Right lobe of liver (tissue), 6 donors: Measurements from ENCODE around the gene TEX22. TPM values are rescaled to one million over a fixed set of nuclear protein-coding genes. Genes with fewer than 3 reads are reported as not detected.
A peak's percentile ranks its signal among the peaks of the same experiment; 100 is the strongest.

Source experiments
- ATAC-seq, 4 donors: fragments of 200-7000 bp; cut with Tn5 transposase; one replicate each; pipeline ENCODE4 v1.9.1; 2020; ENCODE audit warnings: mild to moderate bottlenecking in 4 of 4, moderate library complexity in 4 of 4
- DNase-seq, 3 donors: peaks; one replicate each; pipeline ENCODE4 v3.0.0-alpha.2; 2020
- H3K27ac ChIP-seq, 3 donors: fragments of 200-600 bp; one replicate each; pipeline ENCODE4 v1.8.0; 2022
- H3K27me3 ChIP-seq, 2 donors: fragments of 200-600 bp; one replicate each; pipeline ENCODE4 v1.8.0; 2022
- H3K36me3 ChIP-seq, 4 donors: fragments of 200-600 bp; sonication (generic) in 1 of 4; one replicate each; pipeline versions ENCODE4 v1.5.1 to v1.8.0; 2017 to 2022; ENCODE audit warnings: control low read depth in 1 of 4
- H3K4me1 ChIP-seq, 4 donors: fragments of 200-600 bp; sonication (generic) in 1 of 4; one replicate each; pipeline versions ENCODE4 v1.5.1 to v1.8.0; 2017 to 2022; ENCODE audit warnings: control low read depth in 1 of 4
- H3K4me3 ChIP-seq, 3 donors: fragments of 200-600 bp; one replicate each; pipeline ENCODE4 v1.8.0; 2022
- H3K9me3 ChIP-seq, 4 donors: fragments of 200-600 bp; sonication (generic) in 1 of 4; one replicate each; pipeline versions ENCODE4 v1.5.1 to v1.8.0; 2017 to 2022; ENCODE audit warnings: control low read depth in 1 of 4
- CTCF ChIP-seq, 4 donors: fragments of 200-600 bp in 3 of 4; fragments of 450-650 bp in 1 of 4; IDR thresholded peaks; one replicate each; pipeline versions ENCODE4 v1.5.1 to v1.8.0; 2016 to 2022; ENCODE audit warnings: antibody characterized with exemption in 4 of 4, mild to moderate bottlenecking in 2 of 4
- POLR2A ChIP-seq: fragments of 450-650 bp; IDR thresholded peaks from one replicate; pipeline ENCODE4 v1.6.1; 2017; ENCODE audit warnings: antibody characterized with exemption, mild to moderate bottlenecking
- WGBS: methylation state at CpG from one replicate; pipeline ENCODE4 v1.1.6; 2018; ENCODE audit warnings: low coverage, low lambda C conversion rate; ENCODE audit not compliant: insufficient coverage; ENCODE audit errors: missing lambda C conversion rate; 5-methylcytosine and 5-hydroxymethylcytosine counted together
- intact Hi-C, 2 donors: fragments of 100-400 bp; cut with DNase I; formaldehyde crosslinking; loops; one replicate each; pipeline versions ENCODE4 v1.11.2 to v1.14.1; 2022
- total RNA-seq, 6 experiments: library from RNA; depleted of rRNA in 2 of 6; stranded (reverse); fragments of >200 nt in 2 of 6; fragmentation: NEBNext Ultra II Directional in 3 of 6; extraction: Animal tissue kit (Norgen Biotek cat#: 25700) in 3 of 6; gene quantifications; one replicate each; pipeline versions ENCODE4 v1.1.0 to v1.2.4, GENCODE V29; 2016 to 2023
- donor health status: DM: no; HTN: yes; CAD: no.
- donor health status: DM: no; HTN: no; CAD: no.
- donor health status: DM: no; HTN: no; CAD: no.
- donor health status: DM: no; HTN: yes; CAD: no.
- donor health status: DM: no; HTN: yes; CAD: no.

Gene TEX22
- total RNA-seq, 6 experiments from 2014 or later, result 0.07 to 0.44 (median 0.35) TPM; not detected in 3

- no peak overlapping the region for H3K27ac ChIP-seq
- peaks cover 0 to 12% (median 0%) of the 10 kb centered on the region in 4 donors for H3K4me1 ChIP-seq
- H3K36me3 ChIP-seq, result no peaks in the 10 kb centered on the region
- no peak for ATAC-seq
- H3K4me3 ChIP-seq, result no peak overlapping the region
- TF ChIP-seq CTCF (IDR thresholded peaks at IDR 0.05), result no peak
- no peak for TF ChIP-seq POLR2A
- 44% methylated on average over 2 of the region's 5 CpGs for WGBS
- no peak for DNase-seq
- no peaks in the 10 kb centered on the region for H3K27me3 ChIP-seq
- no peaks in the 10 kb centered on the region for H3K9me3 ChIP-seq
- intact Hi-C loops, result no loop called here
Measured at GRCh38 chr14:105410642-105411016, 12.3 kb downstream of the TEX22 start.

GRCh38 chr14:105411017-105411941 lies 12.9 kb downstream of the TEX22 start:
- H3K4me3 ChIP-seq, result peak overlapping the region in 1 of 3 donors; percentile 36
- TF ChIP-seq POLR2A (peak; percentile 14), CTCF (IDR thresholded peaks at IDR 0.05) (no peak)
- 6% methylated on average over 8 of the region's 86 CpGs for WGBS
- ATAC-seq (peak; percentile 80 to 84 (median 82)), DNase-seq (peak in 2 of 3 donors; percentile 54 to 55)
- H3K4me1 ChIP-seq, result peaks cover 0 to 12% (median 0%) of the 10 kb centered on the region in 4 donors
- H3K27me3 ChIP-seq, result no peaks in the 10 kb centered on the region
- intact Hi-C loops, result no loop called here
- H3K36me3 ChIP-seq, result no peaks in the 10 kb centered on the region
- no peak overlapping the region for H3K27ac ChIP-seq
- H3K9me3 ChIP-seq, result no peaks in the 10 kb centered on the region

DNA sequence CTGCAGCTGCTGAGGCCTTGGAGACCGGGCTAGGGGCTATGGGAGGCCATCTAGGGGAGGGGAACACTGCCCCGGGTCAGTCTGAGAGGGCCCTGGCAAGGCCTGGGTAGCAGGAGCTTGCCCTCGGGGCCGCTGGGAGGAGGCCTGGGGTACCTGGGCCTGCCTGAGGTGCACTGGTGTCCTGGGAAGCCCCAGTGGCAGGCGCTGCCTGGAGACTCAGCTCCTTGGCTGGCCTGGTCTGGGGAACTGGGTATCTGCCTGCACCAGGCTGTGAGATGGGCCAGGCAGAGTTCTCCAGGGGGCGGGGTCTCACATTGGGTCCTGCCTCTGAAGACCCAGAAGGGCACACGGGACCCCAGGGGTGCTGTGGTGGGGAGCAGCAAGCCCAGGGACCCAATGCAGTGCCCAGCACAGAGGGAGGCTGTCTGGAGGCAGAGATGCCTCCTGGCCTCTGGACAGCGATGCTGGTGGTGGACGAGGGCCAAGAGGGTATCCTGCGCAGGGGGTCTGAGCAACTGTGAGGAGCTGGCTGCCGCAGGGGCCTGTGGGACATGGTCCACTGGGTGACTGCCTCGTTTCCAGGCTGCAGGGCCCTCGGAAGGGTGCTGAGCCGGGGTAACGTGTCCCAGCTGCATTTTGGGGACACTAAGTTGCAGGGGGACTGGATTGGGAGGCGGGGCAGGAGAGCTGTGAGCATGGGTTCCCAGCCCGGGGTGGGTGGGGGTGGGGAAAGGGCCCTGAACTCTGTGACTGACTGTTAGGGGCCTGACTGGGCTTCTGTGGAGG lies 13.8 kb downstream of the TEX22 start:
- Histone ChIP-seq H3K36me3 (no peaks in the 10 kb centered on the region), H3K9me3 (no peaks in the 10 kb centered on the region), H3K27me3 (no peaks in the 10 kb centered on the region), H3K4me1 (peaks cover 0 to 12% (median 0%) of the 10 kb centered on the region in 4 donors), H3K4me3 (no peak overlapping the region), H3K27ac (no peak overlapping the region)
- no peak for ATAC-seq
- intact Hi-C loops, result no loop called here
- WGBS, result 67% methylated on average over 2 of the region's 17 CpGs
- no peak for DNase-seq
- TF ChIP-seq CTCF (IDR thresholded peaks at IDR 0.05) (no peak), POLR2A (no peak)

DNA sequence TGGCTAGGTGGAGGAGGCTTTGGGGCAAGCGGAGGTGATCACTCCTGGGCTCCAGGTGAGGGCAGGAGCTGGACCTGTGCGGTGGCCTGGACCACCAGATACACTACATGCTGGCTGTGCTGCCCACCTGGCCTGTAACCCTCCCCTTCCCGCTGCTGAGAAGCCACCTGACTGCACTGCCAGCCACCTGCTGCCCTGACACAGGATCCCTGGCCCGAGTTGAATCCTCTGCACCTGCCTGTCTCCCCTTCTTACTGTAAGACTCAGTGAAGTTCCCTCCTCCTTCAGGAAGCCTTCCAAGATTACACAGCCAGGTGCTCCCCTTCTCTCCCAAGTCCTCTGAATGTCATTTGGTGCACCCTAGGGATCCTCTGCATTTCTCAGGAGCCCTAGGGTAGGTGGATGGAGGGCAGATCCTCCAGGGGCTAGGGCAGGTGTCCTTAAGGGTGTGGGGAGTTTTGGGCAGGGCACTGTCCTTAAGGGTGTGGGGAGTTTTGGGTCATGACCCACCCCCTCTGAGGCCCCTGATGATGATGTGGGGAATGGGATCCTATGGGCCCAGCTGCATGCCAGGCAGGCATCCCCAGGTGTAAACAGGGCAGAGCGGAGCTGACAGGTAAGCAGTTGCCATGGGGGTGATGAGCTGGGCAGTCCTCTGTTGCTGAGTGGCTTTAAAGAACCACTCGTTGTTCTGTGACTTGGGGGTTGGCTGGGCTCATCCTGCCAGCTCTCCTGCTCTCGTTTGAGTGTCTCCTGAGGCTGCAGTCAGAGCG lies 14.6 kb downstream of the TEX22 start:
- H3K27me3 ChIP-seq, result no peaks in the 10 kb centered on the region
- 40% methylated on average over 2 of the region's 8 CpGs for WGBS

More for the DNA sequence above, 14.6 kb downstream of the TEX22 start:
- Histone ChIP-seq H3K4me1 (peaks cover 0 to 12% (median 0%) of the 10 kb centered on the region in 4 donors), H3K36me3 (no peaks in the 10 kb centered on the region), H3K4me3 (no peak overlapping the region), H3K27ac (no peak overlapping the region), H3K9me3 (no peaks in the 10 kb centered on the region)
- ATAC-seq, result no peak
- TF ChIP-seq POLR2A, result no peak
- TF ChIP-seq CTCF (IDR thresholded peaks at IDR 0.05), result no peak
- DNase-seq, result no peak
- intact Hi-C loops, result no loop called here
